Amniotic stem cell (primary cell): ENCODE data around the gene LCMT2.
"Not testable (repeated sequence)": the region's sequence is repeated elsewhere in the genome, so short reads cannot be mapped to it uniquely, and the experiment has no call there.

Source experiments
- DNase-seq: peaks from one replicate; lab custom pipeline; 2025; lab: John Stamatoyannopoulos, UW

Gene LCMT2

GRCh38 chr15:43314171-43314570 is 16.2 kb downstream of the LCMT2 start:
- DNase-seq = no peak

DNA sequence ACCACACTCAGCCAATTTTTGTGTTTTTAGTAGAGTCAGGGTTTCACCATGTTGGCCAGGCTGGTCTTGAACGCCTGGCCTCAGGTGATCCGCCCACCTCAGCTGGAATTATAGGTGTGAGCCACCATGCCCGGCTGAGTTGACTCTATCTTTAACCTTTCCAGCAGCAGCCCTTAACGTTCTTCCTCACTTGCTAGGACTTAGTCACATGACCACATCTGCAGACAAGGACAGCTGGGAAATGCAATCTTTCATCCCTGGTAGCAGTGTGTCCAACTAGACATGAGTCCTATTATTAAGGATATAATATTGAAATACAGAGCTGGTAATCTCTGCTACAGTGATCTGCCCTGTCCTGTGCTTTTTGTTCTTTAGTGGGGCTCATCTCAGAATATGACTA is 18.0 kb downstream of the LCMT2 start:
- no peak for DNase-seq

- DNase-seq = no peak
These were observed 28.1 kb downstream of the LCMT2 start, which contains the start of gene TGM7 for GRCh38 chr15:43302205-43302817. TGM7 (minus strand) TSS chr15:43302255.

- no peak for DNase-seq
These were observed 30.5 kb downstream of the LCMT2 start for GRCh38 chr15:43299884-43300283.

GRCh38 chr15:43299411-43299810 is 31.0 kb downstream of the LCMT2 start:
- DNase-seq = no peak

GRCh38 chr15:43294091-43294706 is 36.2 kb downstream of the LCMT2 start:
- DNase-seq = no peak

GRCh38 chr15:43293432-43293831 is 36.9 kb downstream of the LCMT2 start:
- DNase-seq = no peak

GRCh38 chr15:43292375-43293078 is 37.8 kb downstream of the LCMT2 start:
- no peak for DNase-seq

DNA sequence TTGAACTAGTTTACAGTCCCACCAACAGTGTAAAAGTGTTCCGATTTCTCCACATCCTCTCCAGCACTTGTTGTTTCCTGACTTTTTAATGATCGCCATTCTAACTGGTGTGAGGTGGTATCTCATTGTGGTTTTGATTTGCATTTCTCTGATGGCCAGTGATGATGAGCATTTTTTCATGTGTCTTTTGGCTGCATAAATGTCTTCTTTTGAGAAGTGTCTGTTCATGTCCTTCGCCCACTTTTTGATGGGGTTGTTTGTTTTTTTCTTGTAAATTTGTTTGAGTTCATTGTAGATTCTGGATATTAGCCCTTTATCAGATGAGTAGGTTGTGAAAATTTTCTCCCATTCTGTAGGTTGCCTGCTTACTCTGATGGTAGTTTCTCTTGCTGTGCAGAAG is 40.7 kb downstream of the LCMT2 start:
- DNase-seq = not testable (repeated sequence)

DNA sequence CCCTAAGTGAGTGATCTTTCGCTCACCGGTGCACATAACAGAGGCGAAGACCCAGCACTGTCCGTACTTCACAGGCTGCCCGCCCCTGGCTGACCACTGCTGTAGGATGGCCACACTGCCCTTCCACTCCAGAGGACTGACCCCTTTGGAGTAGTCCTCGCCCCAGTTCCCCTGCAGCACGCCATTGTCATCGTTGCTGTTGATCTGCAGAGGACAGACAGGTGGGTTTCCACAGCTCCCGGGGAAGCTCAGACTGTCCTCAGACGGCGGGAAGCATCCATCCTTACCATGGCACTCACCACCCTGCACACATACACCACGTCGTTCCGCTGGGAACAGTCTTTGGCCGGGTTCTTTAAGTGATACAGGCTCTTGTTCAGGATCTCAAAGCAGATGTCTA is 43.1 kb downstream of the LCMT2 start:
- DNase-seq = no peak

GRCh38 chr15:43286074-43286473 is 44.3 kb downstream of the LCMT2 start:
- DNase-seq = no peak

DNA sequence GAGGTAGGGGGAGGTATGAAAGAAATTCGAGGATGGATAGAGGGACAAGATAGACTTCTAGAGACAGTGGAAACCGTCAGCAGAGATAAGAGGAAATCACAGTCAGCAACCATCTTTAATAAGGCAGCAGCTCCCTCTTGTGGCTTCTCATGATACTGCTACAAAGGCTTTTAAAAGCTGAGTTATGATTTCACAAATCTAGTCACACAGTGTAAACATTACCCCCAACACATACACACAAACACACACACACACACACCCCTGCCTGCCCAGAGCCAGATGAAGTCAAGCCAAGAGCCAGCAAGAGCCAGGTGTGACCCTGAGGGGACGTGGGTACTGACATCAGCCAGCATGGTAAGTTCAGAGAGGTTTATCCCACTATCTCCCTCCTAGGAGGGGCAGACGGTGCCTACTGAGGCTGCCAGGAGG is 44.8 kb downstream of the LCMT2 start:
- no peak for DNase-seq

- DNase-seq = no peak
These were observed 46.8 kb downstream of the LCMT2 start for GRCh38 chr15:43283526-43283925.

DNA sequence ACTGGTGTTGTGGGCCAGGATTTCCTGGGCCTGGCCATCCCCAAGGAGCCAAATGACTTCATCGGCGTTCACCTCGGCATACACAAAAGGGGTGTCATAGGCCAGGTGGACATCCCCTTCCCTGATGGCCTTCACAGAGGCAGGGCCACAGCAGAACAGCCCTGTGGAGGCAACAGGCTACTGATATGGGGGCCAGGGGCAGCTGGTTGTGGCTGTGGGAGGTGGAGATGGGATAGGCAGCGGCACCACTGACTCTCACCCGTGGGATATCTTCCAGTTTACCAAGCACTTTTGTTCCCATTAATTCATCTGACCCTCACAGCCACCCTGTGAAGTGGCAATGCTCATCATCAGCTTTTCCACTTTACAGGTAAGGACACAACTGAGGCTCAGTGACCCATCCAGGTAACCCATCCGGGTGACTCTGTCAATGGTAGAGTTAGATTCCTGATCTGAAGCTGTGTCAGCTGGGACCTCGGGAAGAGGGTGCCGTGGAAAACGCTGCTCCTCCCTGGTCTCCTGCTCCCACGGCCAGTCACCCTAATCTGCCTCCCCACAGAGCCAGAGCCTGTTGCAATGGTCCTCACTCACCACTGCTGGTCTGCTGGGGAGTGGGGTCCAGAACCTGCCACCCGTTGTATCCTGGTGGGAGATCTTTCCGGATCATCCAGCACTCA is 48.3 kb downstream of the LCMT2 start:
- DNase-seq = no peak

DNA sequence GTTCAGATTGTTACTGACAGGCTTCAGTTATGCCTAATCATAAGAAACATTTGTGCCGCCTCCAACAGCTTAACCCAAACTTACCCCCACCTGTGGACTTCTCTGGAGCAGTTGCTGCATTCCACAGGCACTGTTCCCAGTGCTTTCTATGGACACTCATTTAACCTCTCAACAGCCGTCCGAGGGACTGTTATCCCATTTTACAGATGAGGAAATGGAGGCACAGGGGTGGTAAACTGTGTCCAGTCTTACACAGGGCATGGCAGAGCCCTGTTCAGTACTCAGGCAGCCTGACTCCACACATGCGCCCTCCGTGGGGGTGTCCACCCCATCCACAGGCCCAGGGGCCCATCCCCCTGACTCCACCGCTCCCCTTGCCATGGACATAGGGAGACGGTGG is 49.4 kb downstream of the LCMT2 start:
- DNase-seq = no peak

GRCh38 chr15:43279496-43279895 is 50.9 kb downstream of the LCMT2 start:
- DNase-seq = no peak

- DNase-seq = no peak
These were observed 51.5 kb downstream of the LCMT2 start for GRCh38 chr15:43278869-43279268.

- no peak for DNase-seq
These were observed 52.5 kb downstream of the LCMT2 start for GRCh38 chr15:43277901-43278300.

DNA sequence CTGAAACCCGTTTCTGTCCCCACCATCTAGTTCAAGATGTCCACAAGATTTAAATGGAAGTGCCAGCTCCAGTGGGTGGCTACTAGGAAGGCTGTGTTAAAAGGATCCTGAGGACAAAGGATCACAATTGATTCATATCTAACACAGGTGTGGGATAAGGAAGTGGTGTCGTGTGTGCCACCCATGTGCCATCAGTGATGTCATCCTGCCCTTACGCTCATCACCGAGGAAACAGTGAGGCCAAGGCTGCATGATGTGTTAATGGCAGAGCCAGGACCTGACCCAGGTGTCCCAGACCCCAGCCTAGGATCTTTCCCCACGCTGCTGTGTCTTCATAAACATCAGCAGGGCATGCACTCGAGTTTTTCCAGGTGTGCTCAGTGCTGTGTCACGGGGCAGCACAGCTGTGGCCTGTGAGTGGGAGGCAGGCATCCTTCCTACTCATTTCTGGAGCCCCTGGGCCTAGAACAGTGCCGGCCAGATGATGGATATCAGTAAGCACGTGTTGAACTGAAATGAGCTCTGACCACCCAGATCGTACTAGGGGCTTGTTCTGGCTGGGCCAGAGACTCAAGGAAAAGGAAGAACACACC is 53.0 kb downstream of the LCMT2 start:
- no peak for DNase-seq

GRCh38 chr15:43276563-43277200 is 53.7 kb downstream of the LCMT2 start:
- DNase-seq = no peak

DNA sequence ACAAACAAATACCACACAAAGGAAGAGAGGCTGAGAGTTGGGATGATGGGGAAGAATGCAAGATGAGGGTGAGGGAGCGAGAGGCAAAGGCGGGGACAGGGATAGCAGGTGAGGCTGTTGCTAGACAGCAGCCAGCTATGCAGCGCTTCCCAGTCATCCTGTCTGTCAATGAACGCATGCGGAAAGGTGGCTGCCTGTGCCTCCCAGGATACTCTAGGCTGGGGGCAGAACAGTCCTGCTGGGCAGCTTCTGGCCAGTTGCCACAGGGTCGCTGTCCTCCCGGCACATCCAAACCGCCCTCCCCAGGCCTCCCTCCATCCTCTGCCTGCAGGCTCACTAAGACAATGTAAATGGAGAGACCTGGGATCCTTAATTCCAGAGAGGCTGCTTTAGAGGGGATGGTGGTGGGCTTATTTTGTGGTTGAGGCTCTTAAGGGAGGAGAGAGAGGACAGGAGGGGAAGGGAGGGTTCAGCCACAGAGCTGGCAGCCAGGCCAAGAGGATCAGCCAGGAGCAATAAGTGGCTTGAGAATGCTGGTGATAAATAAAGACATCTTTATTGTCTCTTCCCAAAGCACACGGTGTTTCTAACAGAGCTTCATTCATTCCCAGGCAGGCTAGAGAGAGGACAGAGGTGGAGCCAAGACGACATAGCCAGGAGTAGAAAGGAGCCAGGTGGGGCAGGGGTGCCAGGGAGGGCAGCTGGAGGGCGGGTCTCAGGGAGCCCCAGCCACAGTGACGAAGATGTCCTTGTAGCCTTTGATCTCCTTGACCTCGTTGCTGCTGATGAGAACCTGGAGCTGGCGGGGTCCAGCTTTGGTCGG is 54.4 kb downstream of the LCMT2 start:
- no peak for DNase-seq
